GM19043 (cell line): Measurements from ENCODE around the gene SEMA4D.

Experiments used
- ATAC-seq: cut with Tn5 transposase; IDR thresholded peaks from one replicate; pipeline ENCODE4 v1.9.1; 2021; ENCODE audit warnings: low read depth; ENCODE audit not compliant: unreplicated experiment

SEMA4D gene, protein sequence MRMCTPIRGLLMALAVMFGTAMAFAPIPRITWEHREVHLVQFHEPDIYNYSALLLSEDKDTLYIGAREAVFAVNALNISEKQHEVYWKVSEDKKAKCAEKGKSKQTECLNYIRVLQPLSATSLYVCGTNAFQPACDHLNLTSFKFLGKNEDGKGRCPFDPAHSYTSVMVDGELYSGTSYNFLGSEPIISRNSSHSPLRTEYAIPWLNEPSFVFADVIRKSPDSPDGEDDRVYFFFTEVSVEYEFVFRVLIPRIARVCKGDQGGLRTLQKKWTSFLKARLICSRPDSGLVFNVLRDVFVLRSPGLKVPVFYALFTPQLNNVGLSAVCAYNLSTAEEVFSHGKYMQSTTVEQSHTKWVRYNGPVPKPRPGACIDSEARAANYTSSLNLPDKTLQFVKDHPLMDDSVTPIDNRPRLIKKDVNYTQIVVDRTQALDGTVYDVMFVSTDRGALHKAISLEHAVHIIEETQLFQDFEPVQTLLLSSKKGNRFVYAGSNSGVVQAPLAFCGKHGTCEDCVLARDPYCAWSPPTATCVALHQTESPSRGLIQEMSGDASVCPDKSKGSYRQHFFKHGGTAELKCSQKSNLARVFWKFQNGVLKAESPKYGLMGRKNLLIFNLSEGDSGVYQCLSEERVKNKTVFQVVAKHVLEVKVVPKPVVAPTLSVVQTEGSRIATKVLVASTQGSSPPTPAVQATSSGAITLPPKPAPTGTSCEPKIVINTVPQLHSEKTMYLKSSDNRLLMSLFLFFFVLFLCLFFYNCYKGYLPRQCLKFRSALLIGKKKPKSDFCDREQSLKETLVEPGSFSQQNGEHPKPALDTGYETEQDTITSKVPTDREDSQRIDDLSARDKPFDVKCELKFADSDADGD

DNA sequence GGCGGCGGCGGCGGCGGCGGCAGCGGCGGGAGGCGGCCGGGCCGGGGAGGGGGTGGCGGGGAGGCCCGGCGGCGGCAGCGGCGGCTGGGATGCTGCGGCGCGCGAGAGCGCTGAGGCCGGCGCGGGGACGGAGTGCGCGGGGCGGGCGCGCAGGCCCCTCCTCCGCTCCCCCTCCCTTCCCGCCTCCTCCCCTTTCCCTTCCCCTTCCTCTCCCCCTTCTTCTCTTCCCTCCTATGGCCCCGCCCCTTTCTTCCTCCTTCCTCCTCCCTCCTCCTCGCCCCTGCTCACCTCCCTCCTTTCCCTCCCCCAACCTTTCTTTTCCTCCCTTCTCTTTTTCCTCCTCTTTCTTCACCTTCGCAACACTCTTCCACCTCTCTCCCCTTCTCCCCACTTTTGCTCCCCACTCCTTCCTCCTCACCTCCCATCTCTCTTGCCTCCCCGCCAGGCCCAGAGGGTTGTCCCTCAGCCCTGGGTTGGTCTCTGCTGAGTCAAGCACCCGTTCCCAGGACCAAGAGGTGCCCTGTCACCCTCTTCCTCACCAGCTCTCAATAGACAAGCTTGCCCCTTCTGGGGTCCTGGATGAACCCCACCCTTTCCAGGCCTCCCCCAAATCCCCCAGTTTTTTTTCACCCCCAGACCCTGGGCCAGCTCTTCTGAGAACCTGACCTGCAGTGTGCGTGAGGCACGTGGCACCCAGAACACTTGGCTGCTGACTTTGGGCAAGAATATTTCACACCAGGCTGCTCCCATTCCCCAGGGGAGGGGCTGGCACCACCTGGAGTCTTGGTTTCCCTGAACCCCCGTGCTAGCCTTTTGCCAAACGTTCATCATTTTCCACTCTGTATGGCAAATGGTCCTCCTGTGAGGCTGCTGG lies at the start of gene SEMA4D:
Gene SEMA4D (minus strand): TSS at position 136 of the 874 bp plus-strand sequence. CDS start 92,657 bp downstream, outside the sequence.
- peak; percentile 39 for ATAC-seq

DNA sequence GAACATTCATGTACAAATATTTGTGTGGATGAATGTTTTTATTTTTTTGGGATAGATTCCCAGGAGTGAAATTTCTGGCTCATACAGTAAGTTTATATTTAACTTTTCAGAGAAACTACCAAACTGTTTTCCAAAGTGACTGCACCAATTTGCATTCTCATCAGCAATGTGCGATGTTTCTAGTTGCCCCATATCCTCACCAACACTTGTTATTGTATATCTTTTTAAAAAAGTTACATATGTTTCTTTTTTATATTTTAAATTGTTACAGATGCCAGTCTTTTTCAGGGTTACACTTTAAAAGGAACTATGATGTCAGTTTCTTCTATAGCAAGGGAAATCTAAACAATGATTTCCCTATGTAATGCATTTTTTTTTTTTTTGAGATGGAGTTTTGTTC lies 49.1 kb upstream of the SEMA4D start:
- ATAC-seq: no peak

DNA sequence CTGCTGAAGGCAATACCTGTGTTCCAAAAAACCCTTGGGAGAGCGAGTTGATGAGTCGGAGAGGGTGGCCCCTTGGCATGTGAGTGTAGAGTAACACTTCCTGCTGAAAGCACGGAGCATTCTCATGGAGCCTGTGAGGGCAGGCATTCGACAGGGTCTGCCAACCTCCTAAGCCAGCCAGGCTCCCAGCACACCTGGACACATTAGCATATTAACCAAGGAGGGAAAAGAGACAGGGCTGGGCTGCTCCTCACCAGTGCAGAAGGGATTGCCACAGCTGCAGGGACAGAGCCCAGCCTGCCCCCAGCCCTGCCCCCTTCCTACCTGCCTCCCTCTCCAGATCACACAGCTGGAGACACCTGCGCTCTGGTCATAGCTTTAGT lies 46.4 kb upstream of the SEMA4D start:
- no peak for ATAC-seq

DNA sequence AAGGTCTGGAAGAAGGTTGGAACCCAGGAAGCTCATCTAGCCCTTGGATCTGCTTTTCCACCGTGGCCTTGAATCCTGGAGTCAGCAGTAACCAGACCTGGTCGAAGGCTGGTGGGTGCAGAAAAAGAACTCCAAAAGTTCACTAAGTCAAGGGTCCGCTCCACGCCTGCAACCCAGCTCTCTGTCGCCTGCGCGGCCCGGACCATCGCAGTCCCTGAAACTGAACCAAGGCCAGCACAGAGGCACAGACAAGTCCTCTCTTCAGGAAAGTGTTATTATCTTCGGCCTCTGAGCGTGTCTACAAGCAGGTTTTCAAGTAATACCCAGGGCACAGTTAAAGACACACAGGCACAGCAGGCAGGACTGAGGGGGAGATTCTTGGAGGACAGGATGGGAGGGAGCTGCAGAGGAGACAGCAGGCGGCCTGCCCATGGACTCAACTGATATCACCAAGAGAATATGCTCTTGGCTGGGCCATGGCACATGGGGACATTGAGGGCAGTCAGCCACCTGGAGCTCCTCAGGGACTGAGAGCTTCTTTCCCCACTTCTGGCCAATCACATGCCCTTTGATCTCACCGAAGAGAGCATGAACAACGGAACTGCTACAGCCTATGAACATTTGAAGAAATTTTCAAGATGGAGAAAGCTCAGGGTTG lies 45.8 kb upstream of the SEMA4D start:
- ATAC-seq: no peak

DNA sequence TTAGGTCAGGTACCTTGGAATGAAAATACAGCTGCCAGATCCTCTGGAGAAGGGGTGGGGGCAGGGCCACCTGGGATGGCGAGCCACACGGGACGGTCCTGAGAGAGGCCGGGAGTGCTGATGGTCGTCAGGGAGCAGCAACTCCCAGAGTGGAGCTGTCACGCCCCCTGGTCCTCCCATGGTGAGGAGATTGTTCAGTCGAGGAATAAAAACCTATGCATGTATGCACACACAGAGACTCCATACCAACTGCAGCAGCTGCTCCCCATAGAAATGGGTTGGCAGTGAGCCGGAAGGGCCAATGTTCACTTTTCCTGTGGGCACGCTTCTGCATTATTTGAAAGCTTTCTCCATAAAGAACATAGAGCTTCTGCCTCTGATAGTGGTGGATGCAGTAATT lies 45.2 kb upstream of the SEMA4D start:
- no peak for ATAC-seq

DNA sequence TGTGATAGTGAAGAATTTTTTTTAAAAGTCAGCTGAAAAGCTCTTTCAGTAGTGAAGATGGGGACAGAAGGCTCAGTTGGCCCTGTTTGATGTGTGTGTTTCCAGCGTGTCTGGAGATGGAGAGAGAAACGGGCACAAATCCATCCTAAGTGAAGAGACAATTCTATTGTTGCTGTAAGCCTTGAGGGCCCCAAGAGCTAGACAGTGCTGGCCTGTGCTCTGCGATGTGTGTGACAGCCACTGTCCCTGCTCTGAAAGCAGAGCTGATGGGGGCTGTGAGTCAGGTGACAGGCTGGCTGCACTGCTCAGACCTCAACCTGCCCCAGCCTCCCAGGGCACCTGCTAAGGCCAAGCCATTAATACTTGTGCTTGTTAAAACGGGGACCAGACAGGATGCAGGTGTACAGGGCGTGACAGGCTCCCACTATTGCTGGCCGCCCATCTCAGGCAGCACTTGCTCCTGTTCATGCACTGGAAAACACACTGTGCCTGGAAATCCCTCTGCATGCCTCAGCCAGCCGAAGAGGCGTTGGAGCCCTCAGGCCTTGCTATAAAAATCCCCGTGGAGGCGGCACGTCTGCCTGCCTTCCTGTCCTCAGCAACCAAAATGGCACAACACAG lies 44.6 kb upstream of the SEMA4D start:
- no peak for ATAC-seq

DNA sequence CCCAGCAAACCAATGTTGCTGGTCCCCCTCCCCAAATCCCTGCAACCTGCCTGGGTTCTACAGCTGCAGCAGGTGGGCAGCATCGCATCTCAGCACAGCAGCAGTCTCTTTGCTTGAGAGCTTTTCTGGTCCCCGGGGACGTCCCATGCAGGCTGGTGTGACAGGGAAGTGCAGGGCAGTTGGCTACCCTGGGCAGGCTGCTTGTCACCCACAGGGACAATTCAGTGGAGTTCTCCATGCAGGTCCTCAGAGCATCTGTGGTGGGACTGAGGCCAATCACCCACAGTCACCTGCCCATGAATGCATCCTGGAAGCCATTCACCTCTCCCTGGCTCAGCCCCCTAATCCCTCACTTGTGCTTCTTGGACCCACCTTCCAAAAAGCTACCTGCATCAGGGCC lies 43.9 kb upstream of the SEMA4D start:
- ATAC-seq: no peak

DNA sequence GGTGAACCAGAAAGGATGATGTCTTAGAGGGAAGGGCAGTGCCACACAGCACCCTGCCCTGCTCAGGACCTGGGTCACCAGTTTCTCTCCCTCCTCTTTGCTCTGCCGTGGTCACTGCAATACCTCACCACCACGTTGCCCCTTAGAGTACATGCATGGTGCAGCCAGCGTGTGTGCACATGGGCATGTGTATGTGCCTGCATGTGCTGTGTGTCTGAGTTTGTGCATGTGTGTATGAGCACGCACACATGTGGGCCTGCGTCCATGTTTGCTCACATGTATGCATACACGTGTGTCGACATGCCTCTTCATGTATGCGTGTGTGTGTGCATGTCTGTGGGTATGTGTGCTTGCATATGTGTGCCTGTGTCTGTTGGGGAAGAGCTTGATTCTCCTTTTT lies 41.5 kb upstream of the SEMA4D start:
- no peak for ATAC-seq

DNA sequence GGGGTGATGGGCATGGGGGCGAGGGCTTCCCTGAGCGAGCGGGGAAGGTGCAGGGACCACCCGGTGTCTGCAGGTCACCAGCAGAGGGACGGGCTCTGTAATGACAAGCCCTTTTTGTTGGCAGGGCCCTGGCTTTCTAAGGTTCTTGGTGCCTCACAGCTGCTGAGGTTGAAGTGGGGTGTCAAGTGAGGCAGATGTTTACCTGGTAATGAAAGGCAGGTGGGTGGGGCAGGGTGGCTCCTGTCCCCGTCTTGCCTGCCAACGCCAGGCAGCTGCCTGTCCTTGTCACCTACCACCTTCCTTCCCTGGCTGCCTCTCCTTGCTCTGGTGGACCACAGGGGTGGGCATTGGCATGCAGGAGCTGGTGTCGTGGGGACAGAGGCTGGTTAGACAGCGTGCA lies 41.0 kb upstream of the SEMA4D start:
- no peak for ATAC-seq

DNA sequence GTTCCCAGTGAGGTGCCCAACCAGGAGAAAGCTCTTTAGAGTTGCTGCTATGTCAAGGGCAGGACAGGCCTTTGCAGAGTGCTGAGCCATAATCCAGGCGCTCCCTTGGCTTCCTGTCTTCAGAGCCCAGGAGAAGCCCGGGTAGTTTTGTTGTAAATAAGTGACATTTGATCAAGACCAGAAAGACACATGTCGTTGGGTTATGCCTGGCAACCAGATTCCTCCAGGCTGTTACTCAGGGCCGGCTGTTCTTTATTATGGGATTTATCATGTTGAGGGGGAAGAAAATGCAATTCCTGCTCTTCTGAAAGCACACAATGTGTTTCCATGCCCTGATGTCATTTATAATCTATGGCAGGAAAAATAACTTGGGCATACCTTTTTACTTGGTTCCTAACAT lies 39.3 kb upstream of the SEMA4D start:
- no peak for ATAC-seq

DNA sequence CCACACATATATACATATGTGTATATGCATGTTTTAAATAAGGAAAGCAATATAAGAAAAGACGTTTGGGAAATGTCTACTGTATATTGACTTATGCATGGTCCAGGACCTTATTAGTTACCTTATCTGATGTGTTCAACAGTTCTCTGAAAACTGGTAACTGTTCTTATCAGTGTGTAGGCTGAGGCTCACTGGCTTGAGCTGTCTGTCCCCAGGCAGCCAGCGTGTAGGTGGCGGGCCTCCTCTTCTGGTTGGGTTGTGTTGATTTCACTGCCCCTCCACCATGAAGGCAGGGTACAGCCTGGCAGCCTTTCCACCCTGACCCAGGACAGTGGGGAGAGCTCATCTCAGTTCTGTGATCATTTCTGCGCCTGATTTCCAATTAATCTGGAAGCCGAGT lies 38.7 kb upstream of the SEMA4D start:
- ATAC-seq: no peak

DNA sequence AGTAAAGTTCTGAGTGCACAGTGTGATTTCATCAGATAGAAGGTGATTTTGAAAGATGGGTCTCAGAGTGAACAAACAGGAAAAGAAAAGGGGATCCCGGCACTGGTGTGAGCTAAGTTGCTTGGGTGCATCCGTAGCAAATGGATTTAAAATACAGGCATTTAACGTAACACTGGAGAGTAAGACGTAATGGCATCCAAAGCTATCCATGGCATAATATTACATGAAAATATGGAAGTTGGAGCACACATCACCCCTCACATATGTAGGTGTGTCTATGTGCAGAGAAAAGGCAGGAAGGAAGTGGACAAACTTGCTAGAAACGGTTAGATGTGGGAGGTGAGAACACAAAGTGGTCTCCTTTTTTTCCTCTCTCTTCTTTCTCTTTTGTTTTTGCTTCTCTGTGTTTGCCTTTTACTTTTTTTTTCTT lies 38.2 kb upstream of the SEMA4D start:
- ATAC-seq: peak; percentile 59

DNA sequence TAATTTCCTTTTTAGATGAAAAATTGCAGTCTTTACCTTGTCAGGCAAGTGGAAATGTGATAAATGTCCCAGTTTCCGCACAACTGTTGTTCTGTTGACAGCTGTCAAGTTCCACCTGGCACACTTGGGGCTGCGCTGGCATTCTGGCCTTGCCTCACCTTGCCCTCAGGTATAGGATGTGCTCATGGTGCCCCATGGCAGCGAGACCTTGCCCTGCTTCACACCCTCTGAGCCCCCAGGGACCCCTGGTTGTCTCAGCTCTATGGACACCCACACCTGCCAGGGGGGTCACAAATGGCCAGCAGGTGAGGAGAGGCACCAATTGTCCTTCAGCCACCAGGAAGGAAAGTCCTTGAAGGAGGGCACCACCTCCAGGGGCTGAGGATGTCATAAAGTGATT lies 37.5 kb upstream of the SEMA4D start:
- no peak for ATAC-seq

DNA sequence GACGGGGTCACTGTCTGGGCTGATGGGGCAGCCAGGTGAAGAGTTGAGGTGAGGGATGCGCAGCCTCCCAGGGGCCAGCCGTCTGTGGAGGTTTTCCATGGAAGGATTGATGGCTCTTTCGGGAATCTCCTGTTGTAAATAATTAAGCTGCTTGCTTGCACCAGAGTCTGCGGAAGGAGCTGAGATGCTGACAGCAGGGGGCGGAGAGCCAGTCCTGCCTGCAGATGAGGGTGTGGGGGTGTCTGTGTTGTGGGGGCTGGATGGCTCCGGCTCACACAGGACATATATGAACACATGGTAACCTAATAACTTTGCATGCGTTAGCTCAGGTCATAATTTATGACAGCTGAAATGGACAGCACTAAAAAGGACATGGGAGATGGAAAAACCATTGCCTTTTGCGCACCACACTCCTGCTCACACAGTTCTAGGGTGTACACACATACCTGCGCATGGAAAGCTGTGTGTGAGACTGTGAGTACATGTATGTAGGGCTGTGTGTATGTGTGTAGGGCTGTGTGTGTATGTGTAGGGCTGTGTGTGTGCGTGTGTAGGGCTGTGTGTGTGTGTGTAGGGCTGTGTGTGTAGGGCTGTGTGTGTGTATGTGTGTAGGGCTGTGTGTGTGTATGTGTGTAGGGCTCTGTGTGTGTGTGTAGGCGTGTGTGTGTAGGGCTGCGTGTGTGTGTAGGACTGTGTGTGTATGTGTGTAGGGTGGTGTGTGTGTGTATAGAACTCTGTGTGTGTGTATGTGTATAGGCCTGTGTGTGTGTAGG lies 36.8 kb upstream of the SEMA4D start:
- no peak for ATAC-seq

DNA sequence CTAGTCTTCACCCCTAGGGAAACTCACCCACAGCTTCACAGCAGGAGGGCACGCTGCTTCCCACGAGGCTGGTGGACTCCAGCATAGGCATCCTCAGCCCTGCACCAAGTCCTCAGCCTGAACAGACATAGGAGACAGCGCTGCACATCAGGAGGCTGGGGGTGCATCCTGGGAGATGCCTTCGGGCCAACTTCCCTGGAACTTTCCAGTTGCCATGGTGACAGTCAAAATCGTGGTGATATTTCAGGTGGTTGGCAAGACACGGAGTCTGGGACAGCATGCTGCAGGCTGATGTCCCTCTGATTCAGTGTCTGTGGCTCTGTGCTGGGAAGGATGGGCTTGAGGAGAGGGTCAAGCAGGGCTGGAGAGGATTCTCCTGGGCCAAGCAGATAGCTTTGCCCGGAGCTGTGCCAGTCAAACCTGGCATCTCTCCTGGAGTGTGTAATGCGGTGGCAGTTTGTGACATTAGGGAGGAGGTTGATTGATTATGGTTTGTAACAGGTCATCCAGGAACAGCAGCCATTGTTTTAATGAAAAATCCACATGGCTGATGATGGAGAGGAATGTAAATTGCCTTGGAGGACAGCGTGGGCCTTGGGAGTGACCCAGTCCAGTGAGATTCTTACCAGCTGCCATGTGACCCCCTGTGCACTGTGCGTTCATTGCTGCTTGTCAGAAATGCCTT lies 35.6 kb upstream of the SEMA4D start:
- ATAC-seq: no peak

DNA sequence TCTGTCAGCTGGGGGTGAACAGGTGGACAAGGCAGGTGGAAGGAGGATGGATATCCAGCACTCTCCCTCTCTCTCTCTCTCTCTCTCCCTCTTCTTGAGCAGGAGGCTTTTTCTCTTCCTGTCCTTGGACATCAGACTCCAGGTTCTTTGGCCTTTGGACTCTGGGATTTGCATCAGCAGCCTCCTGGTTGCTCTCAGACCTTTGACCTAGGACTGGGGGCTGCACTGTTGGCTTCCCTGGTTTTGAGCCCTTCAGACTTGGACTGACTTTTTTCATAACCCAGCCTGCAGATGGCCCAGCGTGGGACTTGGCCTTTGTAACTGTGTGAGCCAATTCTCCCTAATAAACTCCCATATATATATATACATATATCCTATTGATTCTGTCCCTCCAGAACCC lies 35.0 kb upstream of the SEMA4D start:
- no peak for ATAC-seq

DNA sequence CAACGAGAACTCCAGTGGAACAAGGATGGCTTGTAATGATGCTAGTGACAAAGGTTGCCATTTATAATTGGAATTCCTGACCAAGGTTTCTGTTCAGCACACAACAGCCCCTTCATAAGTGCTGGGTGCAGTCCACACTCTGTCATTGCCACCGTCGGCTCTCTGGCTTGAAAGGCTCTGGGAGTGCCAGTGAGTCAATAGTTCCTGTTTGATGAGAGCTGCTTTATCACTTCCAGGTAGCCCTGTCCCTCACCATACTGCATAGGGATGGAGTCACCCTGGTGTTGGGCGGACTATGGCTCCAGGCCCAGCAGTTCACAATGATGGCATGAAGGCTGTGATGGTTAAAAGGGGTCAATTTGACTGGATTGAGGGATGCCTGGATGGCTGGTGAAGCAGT lies 34.6 kb upstream of the SEMA4D start:
- ATAC-seq: no peak

DNA sequence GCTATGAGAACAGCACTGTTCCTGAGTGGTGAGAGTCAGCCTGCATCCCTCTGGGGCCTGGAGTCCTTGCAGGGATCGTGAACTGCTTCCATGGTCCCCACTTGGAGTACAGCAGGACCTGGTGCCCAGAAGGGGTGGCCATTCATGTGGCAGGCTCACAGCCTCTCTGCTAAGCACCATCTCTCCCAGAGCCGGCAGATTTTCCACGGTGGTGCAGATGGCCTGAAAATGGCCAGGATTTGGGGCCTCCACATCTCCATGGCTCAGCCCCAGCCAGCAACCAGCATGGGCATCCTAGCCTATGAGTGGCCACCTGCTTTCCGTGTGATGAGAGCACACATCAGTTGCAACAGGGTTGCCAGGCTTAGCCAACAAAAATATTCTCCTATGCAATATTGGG lies 33.9 kb upstream of the SEMA4D start:
- ATAC-seq: no peak

DNA sequence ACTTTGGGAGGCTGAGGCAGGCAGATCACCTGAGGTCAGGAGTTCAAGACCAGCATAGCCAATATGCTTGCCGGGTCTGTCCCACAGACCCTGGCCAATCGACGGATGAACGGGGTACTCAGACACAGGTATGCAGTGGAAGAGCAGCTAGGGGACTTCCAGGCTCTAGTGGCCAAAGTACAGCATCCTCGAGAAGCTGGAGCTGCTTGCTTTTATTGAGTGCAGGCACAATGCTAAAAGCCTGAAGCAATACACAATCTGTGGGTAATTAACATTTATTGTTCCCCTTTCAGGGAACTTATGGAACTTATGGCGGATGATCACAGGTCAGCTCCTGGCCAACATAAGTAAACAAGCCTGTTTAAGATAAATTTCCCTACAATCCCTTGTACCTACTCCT lies 32.8 kb upstream of the SEMA4D start:
- no peak for ATAC-seq
